WTC11 (cell line): ENCODE data around the gene SLC25A40. TPM values are rescaled to one million over a fixed set of nuclear protein-coding genes. Genes with fewer than 3 reads are reported as not detected.

ENCODE experiments used
- ATAC-seq: fragments of 200-7000 bp; cut with Tn5 transposase; 2 replicates; pipeline ENCODE4 v1.10.0; 2021; ENCODE audit warnings: mild to moderate bottlenecking, moderate library complexity
- CTCF ChIA-PET: fragments of 300-600 bp; sonication (Branson Sonifier 250); formaldehyde crosslinking; loops from one replicate; lab custom pipeline; 2021; ENCODE audit warnings: antibody characterized with exemption; lab: Charles Lee
- POLR2A ChIA-PET: fragments of 350-600 bp; sonication (Branson Sonifier 250); formaldehyde crosslinking; loops from one replicate; lab custom pipeline; 2021; ENCODE audit warnings: antibody characterized with exemption; lab: Charles Lee
- DNase-seq: peaks from one replicate; pipeline ENCODE4 v3.0.0; 2021; ENCODE audit warnings: low spot score
- H3K27ac Mint-ChIP-seq: 2 replicates; pipeline ENCODE4 v1.8.0; 2021; ENCODE audit warnings: mixed read lengths
- H3K27me3 Mint-ChIP-seq: 2 replicates; pipeline ENCODE4 v1.8.0; 2021; ENCODE audit warnings: low read depth, mild to moderate bottlenecking, moderate library complexity, mixed read lengths
- H3K36me3 Mint-ChIP-seq: 2 replicates; pipeline ENCODE4 v1.8.0; 2021; ENCODE audit warnings: mixed read lengths
- H3K4me1 Mint-ChIP-seq: 2 replicates; pipeline ENCODE4 v1.8.0; 2022; ENCODE audit warnings: mixed read lengths
- H3K4me3 Mint-ChIP-seq: 2 replicates; pipeline ENCODE4 v1.8.0; 2021; ENCODE audit warnings: mild to moderate bottlenecking, moderate library complexity, mixed read lengths
- H3K9me3 Mint-ChIP-seq: 2 replicates; pipeline ENCODE4 v1.8.0; 2021; ENCODE audit warnings: mixed read lengths
- ATF1 ChIP-seq: sonication (generic); formaldehyde crosslinking; IDR thresholded peaks from 2 replicates; pipeline ENCODE4 v1.8.1; 2023; ENCODE audit warnings: mild to moderate bottlenecking, moderate library complexity, missing genetic modification reagents
- CBFB ChIP-seq: sonication (generic); formaldehyde crosslinking; IDR thresholded peaks from 2 replicates; pipeline ENCODE4 v1.8.1; 2022; ENCODE audit warnings: mild to moderate bottlenecking, low read depth, missing genetic modification reagents
- GABPB1 ChIP-seq: sonication (generic); formaldehyde crosslinking; IDR thresholded peaks from 2 replicates; pipeline ENCODE4 v1.8.1; 2023; ENCODE audit warnings: mild to moderate bottlenecking, missing genetic modification reagents
- MXD4 ChIP-seq: fragments of 250-450 bp; sonication (Bioruptor Pico); IDR thresholded peaks from 2 replicates; pipeline ENCODE4 v1.8.0; 2021; ENCODE audit warnings: mild to moderate bottlenecking, moderate library complexity, borderline replicate concordance
- NFYB ChIP-seq: sonication (generic); formaldehyde crosslinking; conservative IDR thresholded peaks from 2 replicates; pipeline ENCODE4 v1.8.0; 2022; ENCODE audit warnings: low read depth, missing genetic modification reagents
- NR3C1 ChIP-seq: sonication (generic); formaldehyde crosslinking; conservative IDR thresholded peaks from 2 replicates; pipeline ENCODE4 v1.8.1; 2023; ENCODE audit warnings: low read depth, mild to moderate bottlenecking, missing genetic modification reagents
- OVOL2 ChIP-seq: fragments of 250-450 bp; sonication (Bioruptor Pico); IDR thresholded peaks from 2 replicates; pipeline ENCODE4 v1.9.0; 2021; ENCODE audit warnings: mild to moderate bottlenecking, borderline replicate concordance
- PRRX2 ChIP-seq: fragments of 250-450 bp; sonication (Bioruptor Pico); IDR thresholded peaks from 2 replicates; pipeline ENCODE4 v1.8.0; 2021; ENCODE audit warnings: mild to moderate bottlenecking
- RELA ChIP-seq: sonication (generic); formaldehyde crosslinking; IDR thresholded peaks from 2 replicates; pipeline ENCODE4 v1.8.1; 2022; ENCODE audit warnings: missing genetic modification reagents, mild to moderate bottlenecking, borderline replicate concordance
- TCF7 ChIP-seq: sonication (generic); formaldehyde crosslinking; IDR thresholded peaks from 2 replicates; pipeline ENCODE4 v1.8.0; 2022; ENCODE audit warnings: mild to moderate bottlenecking, low read depth, missing genetic modification reagents, moderate library complexity
- TP53 ChIP-seq: sonication (generic); formaldehyde crosslinking; IDR thresholded peaks from 2 replicates; pipeline ENCODE4 v1.8.1; 2023; ENCODE audit warnings: mild to moderate bottlenecking, missing genetic modification reagents
- ZBTB21 ChIP-seq: sonication (generic); formaldehyde crosslinking; IDR thresholded peaks from 2 replicates; pipeline ENCODE4 v1.8.1; 2023; ENCODE audit warnings: mild to moderate bottlenecking, missing genetic modification reagents, borderline replicate concordance
- ZNF121 ChIP-seq: sonication (generic); formaldehyde crosslinking; IDR thresholded peaks from 2 replicates; pipeline ENCODE4 v1.8.0; 2023; ENCODE audit warnings: missing genetic modification reagents
- ZNF263 ChIP-seq: sonication (generic); formaldehyde crosslinking; IDR thresholded peaks from 2 replicates; pipeline ENCODE4 v1.8.1; 2022; ENCODE audit warnings: low read depth, mild to moderate bottlenecking, moderate library complexity, missing genetic modification reagents
- total RNA-seq: library from RNA; stranded (reverse); gene quantifications from 3 replicates; pipeline ENCODE4 v1.2.3, GENCODE V29; 2021
- TF ChIP-seq, protein P1 (sequence below): sonication (generic); formaldehyde crosslinking; IDR thresholded peaks from 2 replicates; pipeline ENCODE4 v1.8.0; 2023; ENCODE audit warnings: mild to moderate bottlenecking, missing genetic modification reagents
- TF ChIP-seq, protein P2 (sequence below): fragments of 250-450 bp; sonication (Bioruptor Pico); conservative IDR thresholded peaks from 2 replicates; pipeline ENCODE4 v1.9.0; 2021; ENCODE audit warnings: mild to moderate bottlenecking
- TF ChIP-seq, protein P3 (sequence below): sonication (generic); formaldehyde crosslinking; IDR thresholded peaks from 2 replicates; pipeline ENCODE4 v1.8.0; 2022; ENCODE audit warnings: mild to moderate bottlenecking, missing genetic modification reagents
- TF ChIP-seq, protein P4 (sequence below): sonication (generic); formaldehyde crosslinking; IDR thresholded peaks from 2 replicates; pipeline ENCODE4 v1.8.0; 2023; ENCODE audit warnings: missing genetic modification reagents
- TF ChIP-seq, protein P5 (sequence below): sonication (generic); formaldehyde crosslinking; IDR thresholded peaks from 2 replicates; pipeline ENCODE4 v1.8.1; 2023; ENCODE audit warnings: mild to moderate bottlenecking, missing genetic modification reagents

SLC25A40 gene
- total RNA-seq, 1 experiment from 2014 or later: 18.1 TPM

DNA sequence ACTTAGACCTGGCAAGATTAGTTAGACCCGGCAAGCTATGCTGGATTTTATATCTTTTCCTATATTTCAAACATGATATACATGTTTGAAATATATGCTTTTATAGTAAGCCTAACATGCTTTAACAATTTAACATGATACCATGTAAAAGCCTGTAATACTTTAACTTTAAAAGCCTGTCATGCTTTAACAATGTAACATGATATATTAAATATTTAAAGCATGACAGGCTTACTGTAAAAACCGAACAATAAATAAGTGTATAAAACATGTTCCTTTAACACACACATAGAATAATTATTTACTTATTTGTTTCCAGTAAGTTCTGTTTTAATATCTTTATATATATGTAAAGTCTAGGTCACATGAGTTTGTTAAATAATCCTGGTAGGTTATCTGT is 65.4 kb downstream of the SLC25A40 start (continued):
- TF ChIP-seq NFYB (CRISPR knock-in tag) (no peak), PRRX2 (CRISPR knock-in tag) (no peak), ZBTB21 (CRISPR knock-in tag) (no peak), MXD4 (CRISPR knock-in tag) (no peak), ZNF121 (CRISPR knock-in tag) (no peak), TP53 (no peak), CBFB (CRISPR knock-in tag) (no peak)
- TF ChIP-seq, protein P1, sequence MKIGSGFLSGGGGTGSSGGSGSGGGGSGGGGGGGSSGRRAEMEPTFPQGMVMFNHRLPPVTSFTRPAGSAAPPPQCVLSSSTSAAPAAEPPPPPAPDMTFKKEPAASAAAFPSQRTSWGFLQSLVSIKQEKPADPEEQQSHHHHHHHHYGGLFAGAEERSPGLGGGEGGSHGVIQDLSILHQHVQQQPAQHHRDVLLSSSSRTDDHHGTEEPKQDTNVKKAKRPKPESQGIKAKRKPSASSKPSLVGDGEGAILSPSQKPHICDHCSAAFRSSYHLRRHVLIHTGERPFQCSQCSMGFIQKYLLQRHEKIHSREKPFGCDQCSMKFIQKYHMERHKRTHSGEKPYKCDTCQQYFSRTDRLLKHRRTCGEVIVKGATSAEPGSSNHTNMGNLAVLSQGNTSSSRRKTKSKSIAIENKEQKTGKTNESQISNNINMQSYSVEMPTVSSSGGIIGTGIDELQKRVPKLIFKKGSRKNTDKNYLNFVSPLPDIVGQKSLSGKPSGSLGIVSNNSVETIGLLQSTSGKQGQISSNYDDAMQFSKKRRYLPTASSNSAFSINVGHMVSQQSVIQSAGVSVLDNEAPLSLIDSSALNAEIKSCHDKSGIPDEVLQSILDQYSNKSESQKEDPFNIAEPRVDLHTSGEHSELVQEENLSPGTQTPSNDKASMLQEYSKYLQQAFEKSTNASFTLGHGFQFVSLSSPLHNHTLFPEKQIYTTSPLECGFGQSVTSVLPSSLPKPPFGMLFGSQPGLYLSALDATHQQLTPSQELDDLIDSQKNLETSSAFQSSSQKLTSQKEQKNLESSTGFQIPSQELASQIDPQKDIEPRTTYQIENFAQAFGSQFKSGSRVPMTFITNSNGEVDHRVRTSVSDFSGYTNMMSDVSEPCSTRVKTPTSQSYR (CRISPR knock-in tag): no peak

DNA sequence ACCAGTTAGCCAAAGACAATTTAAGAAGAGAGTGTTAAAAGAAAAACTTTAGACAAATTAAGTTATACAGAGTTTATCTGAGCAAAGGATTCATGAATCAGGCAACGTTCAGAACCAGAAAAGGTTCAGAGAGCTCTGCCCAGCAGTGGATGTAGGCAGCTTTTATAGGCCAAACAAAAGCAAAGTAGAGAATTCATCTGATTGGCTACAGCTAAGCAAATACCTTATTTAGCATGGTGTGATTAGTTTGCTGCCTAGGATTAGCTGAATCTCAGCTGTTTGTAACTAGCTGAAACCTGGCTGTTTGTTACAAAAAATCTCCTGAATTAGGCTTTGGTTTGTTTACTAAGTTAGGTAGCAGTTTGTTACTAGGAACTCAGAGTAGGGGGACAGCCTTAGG is 66.0 kb downstream of the SLC25A40 start:
- no peak for DNase-seq
- Mint-ChIP-seq H3K36me3 (no peaks in the 10 kb centered on the region), H3K4me1 (peaks cover 10% of the 10 kb centered on the region), H3K4me3 (no peak overlapping the region), H3K27ac (peak overlapping the region; percentile 49; the same call in 1 of the 2 replicates), H3K9me3 (no peaks in the 10 kb centered on the region), H3K27me3 (no peaks in the 10 kb centered on the region)
- CTCF ChIA-PET: interaction anchor here (1.3 kb wide), 1 partner anchor 13 kb away, joined by 9 read pairs; no protein-coding TSS in a partner anchor
- ATAC-seq: peak; percentile 100
- POLR2A ChIA-PET: no interaction called here
- no peak for TF ChIP-seq MXD4 (CRISPR knock-in tag)
- TF ChIP-seq, protein P2, sequence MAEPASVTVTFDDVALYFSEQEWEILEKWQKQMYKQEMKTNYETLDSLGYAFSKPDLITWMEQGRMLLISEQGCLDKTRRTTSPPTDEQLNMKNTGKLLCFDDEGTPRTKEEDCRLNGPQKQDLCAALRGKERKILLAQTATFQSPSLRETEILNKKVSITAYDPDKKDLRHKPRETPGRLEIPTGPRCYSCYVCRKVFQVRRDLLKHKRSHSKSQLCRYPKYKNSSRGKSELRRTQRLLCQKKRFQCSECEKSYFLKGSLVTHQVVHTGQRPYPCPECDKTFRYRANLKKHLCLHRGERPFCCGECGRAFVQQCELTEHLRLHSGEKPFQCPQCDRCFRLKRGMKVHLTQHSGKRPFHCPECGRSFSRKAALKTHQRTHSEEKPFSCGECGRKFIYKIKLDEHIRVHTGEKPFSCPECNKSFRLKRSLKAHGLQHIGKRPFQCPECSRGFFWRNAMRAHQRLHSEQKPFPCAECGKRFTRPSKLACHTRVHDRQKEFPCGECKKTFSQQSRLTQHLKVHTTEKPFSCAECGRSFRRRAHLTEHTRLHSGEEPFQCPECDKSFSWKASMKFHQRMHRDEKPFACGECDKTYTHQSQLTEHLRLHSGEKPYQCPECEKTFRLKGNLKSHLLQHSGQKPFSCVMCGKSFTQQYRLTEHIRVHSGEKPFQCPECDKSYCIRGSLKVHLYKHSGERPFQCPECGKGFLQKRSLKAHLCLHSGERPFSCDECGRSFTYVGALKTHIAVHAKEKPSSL (CRISPR knock-in tag): no peak
- no peak for TF ChIP-seq TCF7 (CRISPR knock-in tag)
- TF ChIP-seq ZBTB21 (CRISPR knock-in tag): no peak
- no peak for TF ChIP-seq RELA (CRISPR knock-in tag)
- TF ChIP-seq OVOL2 (CRISPR knock-in tag): no peak
- TF ChIP-seq, protein P3, sequence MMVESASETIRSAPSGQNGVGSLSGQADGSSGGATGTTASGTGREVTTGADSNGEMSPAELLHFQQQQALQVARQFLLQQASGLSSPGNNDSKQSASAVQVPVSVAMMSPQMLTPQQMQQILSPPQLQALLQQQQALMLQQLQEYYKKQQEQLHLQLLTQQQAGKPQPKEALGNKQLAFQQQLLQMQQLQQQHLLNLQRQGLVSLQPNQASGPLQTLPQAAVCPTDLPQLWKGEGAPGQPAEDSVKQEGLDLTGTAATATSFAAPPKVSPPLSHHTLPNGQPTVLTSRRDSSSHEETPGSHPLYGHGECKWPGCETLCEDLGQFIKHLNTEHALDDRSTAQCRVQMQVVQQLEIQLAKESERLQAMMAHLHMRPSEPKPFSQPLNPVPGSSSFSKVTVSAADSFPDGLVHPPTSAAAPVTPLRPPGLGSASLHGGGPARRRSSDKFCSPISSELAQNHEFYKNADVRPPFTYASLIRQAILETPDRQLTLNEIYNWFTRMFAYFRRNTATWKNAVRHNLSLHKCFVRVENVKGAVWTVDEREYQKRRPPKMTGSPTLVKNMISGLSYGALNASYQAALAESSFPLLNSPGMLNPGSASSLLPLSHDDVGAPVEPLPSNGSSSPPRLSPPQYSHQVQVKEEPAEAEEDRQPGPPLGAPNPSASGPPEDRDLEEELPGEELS (CRISPR knock-in tag): no peak
- TF ChIP-seq, protein P4, sequence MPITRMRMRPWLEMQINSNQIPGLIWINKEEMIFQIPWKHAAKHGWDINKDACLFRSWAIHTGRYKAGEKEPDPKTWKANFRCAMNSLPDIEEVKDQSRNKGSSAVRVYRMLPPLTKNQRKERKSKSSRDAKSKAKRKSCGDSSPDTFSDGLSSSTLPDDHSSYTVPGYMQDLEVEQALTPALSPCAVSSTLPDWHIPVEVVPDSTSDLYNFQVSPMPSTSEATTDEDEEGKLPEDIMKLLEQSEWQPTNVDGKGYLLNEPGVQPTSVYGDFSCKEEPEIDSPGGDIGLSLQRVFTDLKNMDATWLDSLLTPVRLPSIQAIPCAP (CRISPR knock-in tag): no peak

DNA sequence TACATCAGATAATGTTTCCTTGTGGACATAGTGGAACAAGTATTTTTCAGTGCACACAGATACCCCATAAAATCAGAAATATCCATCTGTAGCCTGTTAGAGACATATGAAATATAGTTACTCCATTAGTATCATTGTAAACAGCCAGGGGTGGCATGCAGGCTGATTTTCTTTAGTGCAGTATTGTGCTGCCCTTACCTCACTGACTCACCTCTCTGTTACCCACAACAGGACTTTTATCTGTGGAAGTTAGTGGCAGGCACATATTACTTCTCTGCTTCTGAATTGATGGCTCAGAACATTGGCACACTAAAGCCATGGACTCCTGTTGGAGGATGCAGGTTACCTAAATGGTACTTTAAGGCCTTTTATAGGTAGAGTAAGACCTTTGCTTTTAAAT is 70.0 kb downstream of the SLC25A40 start:
- Mint-ChIP-seq H3K27me3 (no peaks in the 10 kb centered on the region), H3K36me3 (no peaks in the 10 kb centered on the region), H3K9me3 (no peaks in the 10 kb centered on the region), H3K4me1 (peaks cover 10% of the 10 kb centered on the region), H3K27ac (no peak overlapping the region), H3K4me3 (no peak overlapping the region)
- TF ChIP-seq ZNF263: no peak
- TF ChIP-seq, protein P5, sequence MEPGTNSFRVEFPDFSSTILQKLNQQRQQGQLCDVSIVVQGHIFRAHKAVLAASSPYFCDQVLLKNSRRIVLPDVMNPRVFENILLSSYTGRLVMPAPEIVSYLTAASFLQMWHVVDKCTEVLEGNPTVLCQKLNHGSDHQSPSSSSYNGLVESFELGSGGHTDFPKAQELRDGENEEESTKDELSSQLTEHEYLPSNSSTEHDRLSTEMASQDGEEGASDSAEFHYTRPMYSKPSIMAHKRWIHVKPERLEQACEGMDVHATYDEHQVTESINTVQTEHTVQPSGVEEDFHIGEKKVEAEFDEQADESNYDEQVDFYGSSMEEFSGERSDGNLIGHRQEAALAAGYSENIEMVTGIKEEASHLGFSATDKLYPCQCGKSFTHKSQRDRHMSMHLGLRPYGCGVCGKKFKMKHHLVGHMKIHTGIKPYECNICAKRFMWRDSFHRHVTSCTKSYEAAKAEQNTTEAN (CRISPR knock-in tag): no peak
- TF ChIP-seq GABPB1: no peak
- no peak for TF ChIP-seq NR3C1 (CRISPR knock-in tag)
- no peak for TF ChIP-seq ATF1 (CRISPR knock-in tag)
- no peak for ATAC-seq
- no peak for DNase-seq
- POLR2A ChIA-PET: no interaction called here
- CTCF ChIA-PET: no interaction called here
